ENCODE data around the gene CAMK2B. TPM values are rescaled to one million over a fixed set of nuclear protein-coding genes. Genes with fewer than 3 reads are reported as not detected.

The CAMK2B gene
- total and polyA plus RNA-seq, 2 experiments from 2014 or later = not detected

DNA sequence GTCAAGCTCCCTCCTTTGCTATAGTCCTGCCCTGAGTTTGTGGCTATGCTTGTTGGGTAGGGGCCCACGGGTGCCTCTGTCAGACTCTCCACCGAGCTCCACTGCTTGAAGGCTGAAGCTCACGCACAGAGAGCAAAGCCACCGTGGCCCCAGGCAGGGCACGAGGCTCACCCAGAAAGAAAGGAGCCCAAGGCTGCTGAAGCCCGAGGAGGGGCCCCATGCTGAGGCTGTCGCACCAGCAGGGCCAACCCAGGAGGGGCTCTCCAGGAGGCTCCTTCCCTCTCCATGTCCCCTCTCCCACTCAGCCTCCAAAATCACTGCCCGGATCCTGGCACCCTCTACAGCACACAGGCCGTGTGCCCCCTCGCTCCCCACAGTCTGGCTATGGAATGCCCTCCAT lies 74.1 kb downstream of the CAMK2B start (continued):
- TF ChIP-seq, protein P1, sequence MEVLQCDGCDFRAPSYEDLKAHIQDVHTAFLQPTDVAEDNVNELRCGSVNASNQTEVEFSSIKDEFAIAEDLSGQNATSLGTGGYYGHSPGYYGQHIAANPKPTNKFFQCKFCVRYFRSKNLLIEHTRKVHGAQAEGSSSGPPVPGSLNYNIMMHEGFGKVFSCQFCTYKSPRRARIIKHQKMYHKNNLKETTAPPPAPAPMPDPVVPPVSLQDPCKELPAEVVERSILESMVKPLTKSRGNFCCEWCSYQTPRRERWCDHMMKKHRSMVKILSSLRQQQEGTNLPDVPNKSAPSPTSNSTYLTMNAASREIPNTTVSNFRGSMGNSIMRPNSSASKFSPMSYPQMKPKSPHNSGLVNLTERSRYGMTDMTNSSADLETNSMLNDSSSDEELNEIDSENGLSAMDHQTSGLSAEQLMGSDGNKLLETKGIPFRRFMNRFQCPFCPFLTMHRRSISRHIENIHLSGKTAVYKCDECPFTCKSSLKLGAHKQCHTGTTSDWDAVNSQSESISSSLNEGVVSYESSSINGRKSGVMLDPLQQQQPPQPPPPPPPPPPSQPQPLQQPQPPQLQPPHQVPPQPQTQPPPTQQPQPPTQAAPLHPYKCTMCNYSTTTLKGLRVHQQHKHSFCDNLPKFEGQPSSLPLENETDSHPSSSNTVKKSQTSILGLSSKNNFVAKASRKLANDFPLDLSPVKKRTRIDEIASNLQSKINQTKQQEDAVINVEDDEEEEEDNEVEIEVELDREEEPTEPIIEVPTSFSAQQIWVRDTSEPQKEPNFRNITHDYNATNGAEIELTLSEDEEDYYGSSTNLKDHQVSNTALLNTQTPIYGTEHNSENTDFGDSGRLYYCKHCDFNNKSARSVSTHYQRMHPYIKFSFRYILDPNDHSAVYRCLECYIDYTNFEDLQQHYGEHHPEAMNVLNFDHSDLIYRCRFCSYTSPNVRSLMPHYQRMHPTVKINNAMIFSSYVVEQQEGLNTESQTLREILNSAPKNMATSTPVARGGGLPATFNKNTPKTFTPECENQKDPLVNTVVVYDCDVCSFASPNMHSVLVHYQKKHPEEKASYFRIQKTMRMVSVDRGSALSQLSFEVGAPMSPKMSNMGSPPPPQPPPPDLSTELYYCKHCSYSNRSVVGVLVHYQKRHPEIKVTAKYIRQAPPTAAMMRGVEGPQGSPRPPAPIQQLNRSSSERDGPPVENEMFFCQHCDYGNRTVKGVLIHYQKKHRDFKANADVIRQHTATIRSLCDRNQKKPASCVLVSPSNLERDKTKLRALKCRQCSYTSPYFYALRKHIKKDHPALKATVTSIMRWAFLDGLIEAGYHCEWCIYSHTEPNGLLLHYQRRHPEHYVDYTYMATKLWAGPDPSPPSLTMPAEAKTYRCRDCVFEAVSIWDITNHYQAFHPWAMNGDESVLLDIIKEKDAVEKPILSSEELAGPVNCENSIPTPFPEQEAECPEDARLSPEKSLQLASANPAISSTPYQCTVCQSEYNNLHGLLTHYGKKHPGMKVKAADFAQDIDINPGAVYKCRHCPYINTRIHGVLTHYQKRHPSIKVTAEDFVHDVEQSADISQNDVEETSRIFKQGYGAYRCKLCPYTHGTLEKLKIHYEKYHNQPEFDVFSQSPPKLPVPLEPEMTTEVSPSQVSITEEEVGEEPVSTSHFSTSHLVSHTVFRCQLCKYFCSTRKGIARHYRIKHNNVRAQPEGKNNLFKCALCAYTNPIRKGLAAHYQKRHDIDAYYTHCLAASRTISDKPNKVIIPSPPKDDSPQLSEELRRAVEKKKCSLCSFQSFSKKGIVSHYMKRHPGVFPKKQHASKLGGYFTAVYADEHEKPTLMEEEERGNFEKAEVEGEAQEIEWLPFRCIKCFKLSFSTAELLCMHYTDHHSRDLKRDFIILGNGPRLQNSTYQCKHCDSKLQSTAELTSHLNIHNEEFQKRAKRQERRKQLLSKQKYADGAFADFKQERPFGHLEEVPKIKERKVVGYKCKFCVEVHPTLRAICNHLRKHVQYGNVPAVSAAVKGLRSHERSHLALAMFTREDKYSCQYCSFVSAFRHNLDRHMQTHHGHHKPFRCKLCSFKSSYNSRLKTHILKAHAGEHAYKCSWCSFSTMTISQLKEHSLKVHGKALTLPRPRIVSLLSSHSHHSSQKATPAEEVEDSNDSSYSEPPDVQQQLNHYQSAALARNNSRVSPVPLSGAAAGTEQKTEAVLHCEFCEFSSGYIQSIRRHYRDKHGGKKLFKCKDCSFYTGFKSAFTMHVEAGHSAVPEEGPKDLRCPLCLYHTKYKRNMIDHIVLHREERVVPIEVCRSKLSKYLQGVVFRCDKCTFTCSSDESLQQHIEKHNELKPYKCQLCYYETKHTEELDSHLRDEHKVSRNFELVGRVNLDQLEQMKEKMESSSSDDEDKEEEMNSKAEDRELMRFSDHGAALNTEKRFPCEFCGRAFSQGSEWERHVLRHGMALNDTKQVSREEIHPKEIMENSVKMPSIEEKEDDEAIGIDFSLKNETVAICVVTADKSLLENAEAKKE (CRISPR knock-in tag; IDR thresholded peaks at IDR 0.05) = no peak
- no peak for TF ChIP-seq STAT1 (IDR thresholded peaks at IDR 0.05; ENCODE audit: unreplicated experiment)
- TF ChIP-seq POLR2AphosphoS5 (IDR thresholded peaks at IDR 0.05; ENCODE audit: low read depth) = no peak
- no peak for TF ChIP-seq EZH2 (IDR thresholded peaks at IDR 0.05; ENCODE audit: low read depth, unreplicated experiment)

DNA sequence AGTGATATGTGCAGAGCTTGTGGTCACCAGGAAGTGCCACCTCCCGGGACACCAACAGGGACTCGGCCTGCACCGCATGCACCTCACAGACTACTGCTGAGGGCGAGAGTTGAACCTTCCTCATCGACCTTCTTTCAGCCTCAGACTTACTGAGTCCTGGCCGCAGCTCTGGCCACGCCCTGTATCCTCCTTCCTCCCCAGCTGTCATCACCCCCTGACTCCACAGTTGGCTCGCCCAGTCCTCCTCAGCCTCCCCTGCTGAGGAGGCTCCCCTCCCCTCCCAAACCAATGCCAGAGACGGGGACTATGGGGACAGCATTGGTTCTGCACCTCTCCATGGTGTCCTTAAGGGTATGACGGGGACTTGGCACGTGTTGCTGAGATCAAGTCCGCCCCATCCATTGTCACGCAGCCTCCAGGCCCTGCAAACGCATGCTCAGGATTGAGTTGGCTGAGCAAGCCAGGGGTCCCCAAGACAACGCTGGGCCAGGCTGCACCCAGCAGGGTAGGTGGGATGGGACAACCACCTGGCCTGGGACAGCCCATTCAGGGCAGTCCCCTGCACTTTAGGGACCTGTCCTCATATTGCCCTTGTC lies 75.7 kb downstream of the CAMK2B start:
- Histone ChIP-seq H3K27ac (ENCODE audit: low read depth) (no peak overlapping the region), H3K36me3 (ENCODE audit: insufficient read depth) (no peaks in the 10 kb centered on the region), H3K4me2 (no peak overlapping the region), H4K20me1 (replicated peaks; ENCODE audit: insufficient read depth) (no peaks in the 10 kb centered on the region), H3K79me2 (replicated peaks; ENCODE audit: insufficient read depth) (no peaks in the 10 kb centered on the region), H3F3A (replicated peaks; ENCODE audit: low read depth) (no peaks in the 10 kb centered on the region), H3K4me1 (ENCODE audit: insufficient read depth) (no peaks in the 10 kb centered on the region), H3K4me3 (no peak overlapping the region), H3K27me3 (ENCODE audit: insufficient read depth) (no peaks in the 10 kb centered on the region), H3K9me2 (ENCODE audit: insufficient read depth) (no peaks in the 10 kb centered on the region), H2AFZ (no peak overlapping the region)
- H3K36me3 Mint-ChIP-seq (ENCODE audit: low read depth) = no peaks in the 10 kb centered on the region
- H3K4me1 Mint-ChIP-seq = no peaks in the 10 kb centered on the region
- H3K27ac Mint-ChIP-seq = no peak overlapping the region
- H3K27me3 Mint-ChIP-seq (ENCODE audit: insufficient read depth, low read depth, poor library complexity) = peaks cover 12% of the 10 kb centered on the region
- DNase-seq (ENCODE audit: low spot score) = no peak
- peaks cover 6% of the 10 kb centered on the region for H3K9me3 Mint-ChIP-seq
- H3K4me3 Mint-ChIP-seq = no peak overlapping the region
- ATAC-seq = no peak
- no peak for TF ChIP-seq POLR2AphosphoS5 (IDR thresholded peaks at IDR 0.05; ENCODE audit: low read depth)
- no peak for TF ChIP-seq EZH2phosphoT487 (IDR thresholded peaks at IDR 0.05; ENCODE audit: unreplicated experiment)
- TF ChIP-seq, protein P1 (CRISPR knock-in tag; IDR thresholded peaks at IDR 0.05) = no peak
- TF ChIP-seq CREB1 (CRISPR knock-in tag; IDR thresholded peaks at IDR 0.05; ENCODE audit: low read depth) = no peak
- TF ChIP-seq, protein P2, sequence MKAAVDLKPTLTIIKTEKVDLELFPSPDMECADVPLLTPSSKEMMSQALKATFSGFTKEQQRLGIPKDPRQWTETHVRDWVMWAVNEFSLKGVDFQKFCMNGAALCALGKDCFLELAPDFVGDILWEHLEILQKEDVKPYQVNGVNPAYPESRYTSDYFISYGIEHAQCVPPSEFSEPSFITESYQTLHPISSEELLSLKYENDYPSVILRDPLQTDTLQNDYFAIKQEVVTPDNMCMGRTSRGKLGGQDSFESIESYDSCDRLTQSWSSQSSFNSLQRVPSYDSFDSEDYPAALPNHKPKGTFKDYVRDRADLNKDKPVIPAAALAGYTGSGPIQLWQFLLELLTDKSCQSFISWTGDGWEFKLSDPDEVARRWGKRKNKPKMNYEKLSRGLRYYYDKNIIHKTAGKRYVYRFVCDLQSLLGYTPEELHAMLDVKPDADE (IDR thresholded peaks at IDR 0.05) = no peak
- TF ChIP-seq JUNB (IDR thresholded peaks at IDR 0.05; ENCODE audit: unreplicated experiment) = no peak

Measured in GM23338 (cell line).